GM18526 (cell line): ENCODE measurements around the gene STRN.

Experiments used
- POLR2A ChIP-seq: IDR thresholded peaks from 3 replicates; pipeline ENCODE4 v1.6.1; 2011; ENCODE audit not compliant: insufficient read length; ENCODE audit errors: extremely low read depth

STRN gene

DNA sequence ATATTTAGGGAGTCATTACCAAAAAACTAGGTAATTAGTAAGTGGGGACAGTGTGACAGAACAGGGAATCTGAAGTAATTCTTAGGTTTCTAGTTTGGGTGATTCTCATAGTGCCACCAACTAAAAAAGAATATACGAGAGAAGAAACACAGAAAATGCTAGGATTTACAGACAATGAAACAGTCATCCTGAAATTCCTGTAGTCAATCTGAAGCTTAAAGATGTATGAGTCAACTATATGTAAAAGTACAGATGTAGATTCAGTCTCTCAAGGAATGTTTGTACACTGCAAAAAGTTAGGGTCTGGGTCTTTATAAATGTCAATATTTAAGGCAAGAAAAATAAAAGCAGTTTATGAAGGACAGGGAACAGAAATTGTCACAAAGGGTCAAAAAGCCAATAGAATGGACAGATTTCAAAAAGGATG is 107.0 kb downstream of the STRN start:
- TF ChIP-seq POLR2A = no peak

DNA sequence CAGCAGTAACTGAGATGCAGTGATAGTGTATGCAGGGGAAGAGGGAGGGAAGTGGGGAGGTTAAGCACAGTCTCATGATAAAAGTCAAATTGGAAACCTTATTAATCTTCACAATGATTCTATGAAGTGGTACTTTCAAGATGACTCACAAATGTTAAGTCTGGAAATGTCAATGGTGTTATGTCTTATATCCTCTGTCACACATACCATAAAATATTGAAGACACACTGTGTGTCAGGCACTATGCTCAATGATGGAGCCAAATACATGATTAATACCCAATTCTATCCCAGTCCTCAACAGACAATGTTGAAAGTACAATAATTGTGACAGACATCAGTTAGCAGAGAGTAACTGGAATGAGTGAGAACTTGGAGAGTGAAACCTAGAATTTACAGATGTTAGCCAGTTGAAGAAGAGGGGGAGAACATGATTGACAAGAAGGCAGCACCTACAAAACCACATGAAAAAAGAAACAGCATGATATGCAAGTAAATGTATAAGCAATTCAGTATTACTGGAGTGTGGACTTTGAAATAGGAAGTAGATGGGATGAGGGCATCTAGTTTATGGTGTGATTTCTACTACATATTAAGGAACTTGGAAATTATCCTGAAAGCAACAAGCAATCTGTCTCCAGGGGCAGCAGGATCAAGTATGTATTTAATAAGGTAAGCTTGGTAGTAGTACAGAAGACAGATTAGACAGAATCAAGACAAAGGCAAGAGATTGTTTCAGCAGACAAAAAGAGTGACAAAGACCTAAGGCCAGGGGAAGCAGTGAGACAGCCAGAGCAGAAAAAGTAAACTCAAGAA is 107.6 kb downstream of the STRN start:
- TF ChIP-seq POLR2A = no peak

DNA sequence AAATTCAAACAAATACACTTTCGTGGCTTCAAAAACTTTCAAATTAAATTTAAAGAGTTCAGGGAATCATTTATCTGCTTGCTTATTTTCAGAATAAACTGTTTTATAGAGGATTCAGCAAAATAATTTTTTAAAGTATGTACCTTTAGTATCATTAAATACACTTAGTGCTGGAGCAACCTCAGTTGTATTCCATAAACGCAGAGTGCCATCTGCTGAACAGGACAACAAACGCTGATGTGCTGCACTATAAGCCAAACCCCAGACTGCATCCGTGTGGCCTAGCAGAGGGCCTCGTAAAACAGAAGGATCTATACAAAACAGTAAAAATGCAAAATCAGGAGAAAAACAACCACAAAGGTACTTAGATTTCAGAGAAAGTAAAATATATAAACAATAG is 108.6 kb downstream of the STRN start:
- no peak for TF ChIP-seq POLR2A

DNA sequence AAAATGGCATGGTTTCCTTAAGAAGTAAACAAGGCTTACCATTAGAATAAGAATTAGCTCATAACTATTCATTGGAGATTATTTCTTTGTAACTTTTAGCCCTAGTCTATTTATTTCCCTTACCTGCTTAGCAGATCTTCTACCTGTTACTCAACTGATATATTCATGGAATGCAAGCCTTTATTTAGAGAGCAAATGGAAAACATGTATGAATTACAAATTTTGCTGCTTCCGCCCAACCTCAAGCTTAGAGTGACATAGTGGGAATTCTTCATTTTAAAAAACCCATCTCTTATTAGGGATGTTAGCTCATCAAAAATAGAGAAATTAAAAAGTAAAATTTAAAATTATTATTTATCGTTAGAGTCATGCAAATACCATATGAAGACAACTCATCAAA is 110.9 kb downstream of the STRN start:
- no peak for TF ChIP-seq POLR2A

DNA sequence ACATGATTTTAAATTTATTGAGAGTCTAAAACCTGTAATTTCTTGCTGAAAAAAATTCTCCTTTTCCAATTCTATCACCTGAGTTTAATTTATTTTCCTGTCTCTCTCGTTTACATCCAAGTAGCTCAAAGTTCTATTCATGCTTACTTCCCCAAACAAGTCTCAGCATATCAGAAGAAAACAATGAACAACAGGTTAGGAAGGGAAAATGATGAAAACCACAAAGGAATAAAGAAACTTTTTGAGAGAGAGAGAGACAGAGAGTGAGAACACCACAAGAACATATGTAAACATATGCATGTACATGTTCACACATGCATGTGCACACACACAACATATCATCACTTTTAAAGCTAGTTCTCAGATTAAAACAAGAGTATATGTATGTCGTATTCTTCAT is 112.1 kb downstream of the STRN start:
- TF ChIP-seq POLR2A = no peak

DNA sequence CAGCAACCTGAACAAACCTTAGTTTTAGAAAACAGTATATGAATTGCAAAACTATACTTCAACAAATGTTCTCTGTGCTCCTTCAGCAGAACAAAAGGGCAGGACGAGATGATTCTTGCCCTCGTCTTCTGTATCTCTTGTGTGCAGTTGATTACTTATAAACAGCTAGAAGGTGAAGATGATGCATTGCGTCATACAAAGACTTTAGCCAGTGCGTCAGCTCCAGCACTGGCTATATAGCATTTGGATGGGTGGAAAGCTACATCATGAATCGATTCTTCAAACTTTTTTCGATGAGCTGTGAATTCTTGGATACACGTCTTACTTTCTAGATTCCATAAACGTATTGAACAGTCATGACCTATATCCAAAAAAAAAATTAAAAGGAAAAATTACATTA is 117.1 kb downstream of the STRN start:
- TF ChIP-seq POLR2A = no peak

DNA sequence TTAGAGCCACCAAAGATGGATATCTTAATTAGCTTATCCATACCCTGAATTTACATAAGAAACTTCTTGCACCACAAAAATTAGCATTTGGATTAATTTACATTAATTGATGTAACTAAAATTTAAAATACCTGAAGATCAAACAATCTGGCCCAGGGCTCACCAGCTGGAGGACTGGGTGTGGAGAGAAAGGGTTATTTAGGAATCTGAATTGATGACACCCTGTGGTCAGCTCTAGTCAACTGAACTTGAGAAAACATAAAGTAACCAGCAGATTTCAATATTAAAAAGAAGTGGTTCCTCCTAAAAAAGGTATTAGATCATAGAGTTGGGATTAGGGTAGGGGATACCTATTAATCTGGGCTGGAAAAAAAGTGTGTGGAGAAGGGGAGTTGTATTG is 122.5 kb downstream of the STRN start:
- no peak for TF ChIP-seq POLR2A

DNA sequence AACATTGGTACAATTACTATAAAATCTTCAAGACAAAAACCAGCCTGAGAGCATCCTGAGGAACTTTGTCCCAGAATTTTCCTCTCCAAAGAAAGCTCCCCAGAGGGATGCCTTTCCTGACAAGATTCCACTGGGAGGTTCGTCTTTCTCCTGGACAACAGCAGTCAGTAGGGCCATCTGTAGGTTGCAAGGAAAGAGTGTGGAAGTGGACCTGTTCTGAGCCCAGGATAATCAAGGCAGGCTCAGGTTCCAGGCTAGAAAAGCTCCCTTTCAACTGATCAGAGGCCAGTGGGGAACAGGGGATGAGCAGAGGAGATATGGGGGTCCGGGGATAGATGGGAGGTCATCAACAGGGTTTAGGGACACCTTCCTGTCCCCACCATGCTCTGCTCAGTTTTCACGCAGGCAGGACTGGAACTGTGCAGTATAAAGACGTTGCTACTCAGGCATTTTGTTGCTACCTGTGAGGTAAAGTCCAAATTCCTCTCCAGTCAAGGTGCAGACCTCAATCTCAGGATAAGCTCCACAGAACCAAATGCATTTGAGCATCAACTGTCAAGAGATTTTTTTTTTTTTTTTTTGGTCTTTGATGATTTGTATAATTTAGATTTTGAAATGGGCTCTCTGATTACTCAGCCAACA is 126.2 kb downstream of the STRN start:
- no peak for TF ChIP-seq POLR2A

DNA sequence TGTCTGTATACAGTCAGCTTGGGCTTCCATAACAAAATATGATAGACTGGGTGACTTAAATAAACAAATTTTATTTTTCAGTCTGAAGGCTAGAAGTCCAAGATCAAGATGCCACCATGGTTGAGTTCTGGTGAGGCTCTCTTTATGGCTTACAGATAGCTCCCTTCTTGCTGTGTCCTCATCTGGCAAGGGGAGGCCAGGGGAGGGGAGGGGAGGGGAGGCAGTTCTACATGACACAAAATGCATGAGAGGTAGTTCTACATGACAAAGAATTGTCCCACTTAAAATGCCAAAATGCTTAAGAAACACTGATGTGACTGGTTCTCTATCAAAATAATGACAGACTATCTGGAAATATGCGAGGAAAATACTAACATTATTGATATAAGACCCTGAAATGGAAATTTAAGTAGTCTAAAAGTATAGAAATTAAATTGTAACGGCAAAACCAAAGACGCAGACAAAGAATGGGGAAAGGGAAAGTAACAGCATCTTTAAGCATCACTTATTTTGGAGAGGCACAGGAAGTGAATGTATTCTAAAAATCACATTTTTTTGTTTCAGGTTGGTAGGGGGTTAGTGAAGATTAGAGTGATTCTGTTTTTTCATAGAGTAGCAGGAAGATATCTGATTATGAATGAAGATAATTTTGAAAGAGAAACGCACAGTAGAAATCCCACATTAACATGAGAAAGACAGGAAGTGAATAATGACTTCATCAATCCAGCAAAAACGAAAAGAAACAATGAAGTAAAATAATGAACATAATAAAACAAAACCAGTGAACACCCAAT is 131.4 kb downstream of the STRN start:
- no peak for TF ChIP-seq POLR2A

DNA sequence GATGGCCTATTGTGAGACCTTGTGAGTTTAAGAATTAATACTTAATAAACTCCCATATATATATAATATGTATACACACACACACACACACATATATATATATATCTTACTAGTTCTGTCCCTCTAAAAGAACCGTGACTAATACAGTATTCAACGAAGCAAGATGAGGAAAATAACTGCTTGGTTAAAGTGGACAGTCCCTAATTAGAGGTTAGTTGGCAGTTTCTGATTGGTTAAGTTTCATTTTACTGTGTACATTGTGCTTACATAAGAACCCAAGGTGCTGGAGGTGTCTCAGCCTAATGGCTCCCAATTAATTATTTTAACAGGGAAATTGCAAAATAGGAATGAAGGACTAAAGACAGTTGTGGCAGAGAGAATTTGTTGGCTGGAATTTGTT is 132.1 kb downstream of the STRN start:
- TF ChIP-seq POLR2A = no peak

DNA sequence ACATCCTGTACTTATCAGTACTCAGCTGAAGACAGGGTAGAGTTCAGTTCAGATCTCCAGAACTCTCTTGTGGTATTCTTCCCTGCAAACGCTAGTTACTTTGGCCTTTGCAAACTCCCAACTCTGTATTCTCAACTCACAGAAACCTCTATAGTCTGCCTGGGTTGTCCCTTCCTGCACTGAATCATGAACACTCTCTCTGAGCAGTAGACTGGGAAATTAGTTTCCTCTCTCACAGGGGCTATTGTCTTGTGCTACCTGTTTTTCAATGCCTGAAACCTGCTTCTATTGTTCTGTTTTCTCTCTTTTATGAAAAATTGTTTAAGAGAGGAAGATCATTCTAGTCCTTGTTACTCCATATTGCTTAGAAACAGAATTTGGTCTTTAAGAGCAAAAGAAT is 135.2 kb downstream of the STRN start:
- TF ChIP-seq POLR2A = no peak

DNA sequence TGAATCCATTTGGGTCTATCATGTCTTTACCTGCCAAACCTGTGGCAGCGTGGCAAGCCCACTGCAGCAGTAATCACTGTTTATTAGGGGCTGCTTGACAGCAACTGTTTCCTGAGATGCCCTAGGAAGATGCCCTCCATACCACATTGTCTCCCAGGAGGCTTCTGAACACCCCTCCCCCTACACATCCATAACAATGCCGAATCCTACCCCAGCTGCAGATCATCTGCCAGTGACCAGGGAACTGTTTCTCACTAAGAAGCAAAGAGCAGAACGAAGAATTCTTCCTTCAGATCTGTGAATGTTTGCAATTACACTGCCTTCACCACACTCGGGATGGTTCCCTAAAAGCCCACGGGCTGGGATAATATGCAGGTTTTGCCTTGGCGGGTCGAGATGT is 142.1 kb downstream of the STRN start:
- no peak for TF ChIP-seq POLR2A

DNA sequence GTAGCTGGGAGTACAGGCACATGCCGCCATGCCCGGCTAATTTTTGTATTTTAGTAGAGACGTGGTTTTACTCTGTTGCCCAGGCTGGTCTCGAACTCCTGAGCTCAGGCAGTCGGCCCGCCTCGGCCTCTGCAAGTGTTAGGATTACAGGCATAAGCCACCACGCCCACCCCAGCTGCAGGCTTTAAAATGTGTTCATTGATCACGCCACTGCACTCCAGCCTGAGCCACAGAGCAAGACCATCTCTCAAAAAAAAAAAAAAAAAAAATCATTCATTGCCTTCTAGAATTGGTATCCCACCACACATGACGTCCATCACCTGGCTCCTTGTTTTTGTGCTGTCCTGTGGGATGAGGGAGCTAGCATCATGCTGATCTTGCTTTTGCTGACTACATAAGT is 142.5 kb downstream of the STRN start:
- no peak for TF ChIP-seq POLR2A

DNA sequence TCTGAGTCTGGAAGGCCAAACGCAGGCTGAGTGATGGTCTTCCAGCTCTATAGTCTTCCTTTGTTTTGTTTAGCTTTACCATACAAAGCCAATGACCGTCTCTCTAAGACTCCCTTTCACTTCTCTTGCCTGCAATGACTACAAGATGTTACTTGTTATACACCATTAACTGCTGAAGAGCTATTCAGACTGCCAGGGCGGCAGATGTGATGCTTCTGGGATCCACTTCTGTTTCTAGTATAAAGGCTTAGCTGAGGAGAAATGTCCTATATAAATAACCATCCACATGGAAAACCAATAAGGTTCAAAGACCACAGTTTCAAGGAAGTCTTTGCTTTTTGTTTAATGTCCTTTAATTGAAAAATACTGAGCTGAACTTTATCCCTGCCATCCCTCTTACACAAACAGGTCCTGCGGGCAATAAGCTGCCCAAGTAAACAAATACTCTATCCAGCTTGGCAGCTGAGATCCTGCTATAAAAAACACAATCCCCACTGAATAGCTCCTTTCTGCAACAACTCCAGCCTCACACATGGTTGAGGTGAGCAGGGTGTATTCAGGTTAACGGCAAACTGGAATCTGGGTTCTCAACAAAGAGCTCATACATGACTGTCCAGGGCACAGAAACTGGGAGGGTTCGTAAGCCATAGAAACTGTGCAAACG is 145.3 kb downstream of the STRN start:
- no peak for TF ChIP-seq POLR2A

DNA sequence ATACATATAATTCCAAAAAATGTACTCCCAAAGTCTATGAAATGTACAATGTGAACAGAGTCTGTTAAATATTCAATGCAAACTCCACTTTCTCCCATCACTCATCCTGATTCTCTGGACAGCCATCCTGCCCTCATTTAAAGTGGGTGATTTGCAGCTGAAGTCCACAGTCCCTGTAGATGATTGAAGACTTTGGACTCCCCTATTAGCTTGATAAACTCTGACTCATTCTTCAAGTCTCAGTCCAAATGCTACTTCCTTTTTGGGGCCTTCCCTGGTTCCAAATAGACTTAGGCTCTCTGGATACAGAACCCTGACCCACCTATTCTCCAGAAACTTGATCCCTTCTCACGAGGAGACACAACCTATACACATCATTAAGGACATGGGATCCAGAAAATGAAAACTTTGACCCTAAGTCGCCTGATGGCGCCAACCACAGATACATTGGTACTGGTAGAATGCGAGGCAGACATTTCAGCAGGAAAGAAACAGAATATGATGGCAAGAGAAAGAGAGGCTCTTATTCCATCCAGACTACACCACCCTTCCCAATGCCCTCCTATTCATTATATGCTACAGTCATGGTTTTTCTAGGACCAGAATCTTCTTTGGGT is 147.1 kb downstream of the STRN start:
- TF ChIP-seq POLR2A = no peak
